Ishikawa (cell line): ENCODE measurements around the gene C9orf43.

Source experiments
- CEBPB ChIP-seq: IDR thresholded peaks from 2 replicates; pipeline ENCODE4 v1.6.1; 2012
- EP300 ChIP-seq: IDR thresholded peaks from 2 replicates; pipeline ENCODE4 v1.6.1; 2012; ENCODE audit warnings: borderline replicate concordance
- FOXM1 ChIP-seq: IDR thresholded peaks from 2 replicates; pipeline ENCODE4 v1.6.1; 2012; ENCODE audit warnings: low read depth, borderline replicate concordance
- NFIC ChIP-seq: IDR thresholded peaks from 2 replicates; pipeline ENCODE4 v1.6.1; 2012
- RAD21 ChIP-seq: IDR thresholded peaks from 2 replicates; pipeline ENCODE4 v1.6.1; 2012; ENCODE audit warnings: low read depth
- TCF12 ChIP-seq: IDR thresholded peaks from 2 replicates; pipeline ENCODE4 v1.6.1; 2012; ENCODE audit warnings: low read depth
- TEAD4 ChIP-seq: IDR thresholded peaks from 2 replicates; pipeline ENCODE4 v1.6.1; 2012
- YY1 ChIP-seq: IDR thresholded peaks from 2 replicates; pipeline ENCODE4 v1.6.1; 2012; ENCODE audit warnings: low read depth
- ZBTB7A ChIP-seq: IDR thresholded peaks from 2 replicates; pipeline ENCODE4 v1.6.1; 2012; ENCODE audit warnings: low read depth
- TF ChIP-seq, protein P1 (sequence below): IDR thresholded peaks from 2 replicates; pipeline ENCODE4 v1.6.1; 2012; ENCODE audit warnings: low read depth, mild to moderate bottlenecking
- TF ChIP-seq, protein P2 (sequence below): IDR thresholded peaks from 2 replicates; pipeline ENCODE4 v1.6.1; 2012

DNA sequence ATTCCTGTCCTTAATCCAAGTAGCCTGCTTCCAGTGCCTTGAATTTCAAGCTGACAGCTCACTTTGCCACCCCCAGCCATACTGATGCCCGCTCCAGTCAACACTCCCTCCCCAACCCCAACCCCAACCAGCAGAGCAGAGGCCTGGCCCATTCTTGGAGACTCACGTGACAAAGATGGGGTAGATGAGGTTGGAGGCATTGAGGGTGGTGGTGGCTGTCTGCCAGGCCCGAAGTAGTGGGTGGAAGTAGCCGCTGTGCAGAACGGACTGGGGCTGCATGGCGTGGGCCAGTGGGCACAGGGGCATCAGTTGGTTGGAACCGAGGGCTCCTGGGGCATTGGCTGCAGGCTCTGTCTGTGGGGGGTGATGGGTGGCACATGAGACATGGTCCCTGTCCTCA lies 17.3 kb upstream of the C9orf43 start:
- TF ChIP-seq YY1: no peak
- no peak for TF ChIP-seq CEBPB
- TF ChIP-seq, protein P1, sequence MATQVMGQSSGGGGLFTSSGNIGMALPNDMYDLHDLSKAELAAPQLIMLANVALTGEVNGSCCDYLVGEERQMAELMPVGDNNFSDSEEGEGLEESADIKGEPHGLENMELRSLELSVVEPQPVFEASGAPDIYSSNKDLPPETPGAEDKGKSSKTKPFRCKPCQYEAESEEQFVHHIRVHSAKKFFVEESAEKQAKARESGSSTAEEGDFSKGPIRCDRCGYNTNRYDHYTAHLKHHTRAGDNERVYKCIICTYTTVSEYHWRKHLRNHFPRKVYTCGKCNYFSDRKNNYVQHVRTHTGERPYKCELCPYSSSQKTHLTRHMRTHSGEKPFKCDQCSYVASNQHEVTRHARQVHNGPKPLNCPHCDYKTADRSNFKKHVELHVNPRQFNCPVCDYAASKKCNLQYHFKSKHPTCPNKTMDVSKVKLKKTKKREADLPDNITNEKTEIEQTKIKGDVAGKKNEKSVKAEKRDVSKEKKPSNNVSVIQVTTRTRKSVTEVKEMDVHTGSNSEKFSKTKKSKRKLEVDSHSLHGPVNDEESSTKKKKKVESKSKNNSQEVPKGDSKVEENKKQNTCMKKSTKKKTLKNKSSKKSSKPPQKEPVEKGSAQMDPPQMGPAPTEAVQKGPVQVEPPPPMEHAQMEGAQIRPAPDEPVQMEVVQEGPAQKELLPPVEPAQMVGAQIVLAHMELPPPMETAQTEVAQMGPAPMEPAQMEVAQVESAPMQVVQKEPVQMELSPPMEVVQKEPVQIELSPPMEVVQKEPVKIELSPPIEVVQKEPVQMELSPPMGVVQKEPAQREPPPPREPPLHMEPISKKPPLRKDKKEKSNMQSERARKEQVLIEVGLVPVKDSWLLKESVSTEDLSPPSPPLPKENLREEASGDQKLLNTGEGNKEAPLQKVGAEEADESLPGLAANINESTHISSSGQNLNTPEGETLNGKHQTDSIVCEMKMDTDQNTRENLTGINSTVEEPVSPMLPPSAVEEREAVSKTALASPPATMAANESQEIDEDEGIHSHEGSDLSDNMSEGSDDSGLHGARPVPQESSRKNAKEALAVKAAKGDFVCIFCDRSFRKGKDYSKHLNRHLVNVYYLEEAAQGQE: no peak
- no peak for TF ChIP-seq EP300
- TF ChIP-seq, protein P2, sequence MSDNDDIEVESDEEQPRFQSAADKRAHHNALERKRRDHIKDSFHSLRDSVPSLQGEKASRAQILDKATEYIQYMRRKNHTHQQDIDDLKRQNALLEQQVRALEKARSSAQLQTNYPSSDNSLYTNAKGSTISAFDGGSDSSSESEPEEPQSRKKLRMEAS: no peak
- TF ChIP-seq ZBTB7A: no peak
- TF ChIP-seq FOXM1: no peak
- TF ChIP-seq RAD21: no peak
- TF ChIP-seq NFIC: no peak
- no peak for TF ChIP-seq TEAD4
- TF ChIP-seq TCF12: no peak
